ENCODE measurements around the gene HSD17B1. TPM values are rescaled to one million over a fixed set of nuclear protein-coding genes. Genes with fewer than 3 reads are reported as not detected.

The HSD17B1 gene
- total and polyA plus RNA-seq, 9 donors: 1.9 to 3.2 (median 2.6) TPM

- H3K9me3 ChIP-seq (replicated peaks; ENCODE audit: control insufficient read depth, low read depth, low read length): no peaks in the 10 kb centered on the region
- no peak overlapping the region for H3K27ac ChIP-seq (ENCODE audit: low read length)
- no peak overlapping the region for H3K4me3 ChIP-seq (ENCODE audit: low read length)
- H3K27me3 ChIP-seq (ENCODE audit: control insufficient read depth, insufficient read depth, low read length): no peaks in the 10 kb centered on the region
- H3K36me3 ChIP-seq (ENCODE audit: control insufficient read depth, insufficient read depth, low read length): peaks cover 9% of the 10 kb centered on the region
- peaks cover 34% of the 10 kb centered on the region for H3K4me1 ChIP-seq (ENCODE audit: control insufficient read depth, insufficient read depth, low read length)
- DNase-seq: no peak
- WGBS (ENCODE audit: insufficient coverage): 93% methylated on average over 5 of the region's 6 CpGs
Observed at GRCh38 chr17:42559075-42559474, 6.4 kb downstream of the HSD17B1 start.

GRCh38 chr17:42560246-42560645 is 7.5 kb downstream of the HSD17B1 start:
- peaks cover 29% of the 10 kb centered on the region for H3K4me1 ChIP-seq (ENCODE audit: control insufficient read depth, insufficient read depth, low read length)
- no peaks in the 10 kb centered on the region for H3K27me3 ChIP-seq (ENCODE audit: control insufficient read depth, insufficient read depth, low read length)
- no peak for DNase-seq
- no peak overlapping the region for H3K4me3 ChIP-seq (ENCODE audit: low read length)
- H3K9me3 ChIP-seq (replicated peaks; ENCODE audit: control insufficient read depth, low read depth, low read length): no peaks in the 10 kb centered on the region
- WGBS (ENCODE audit: insufficient coverage): no CpG with 5 or more reads among the region's 3 CpGs
- H3K27ac ChIP-seq (ENCODE audit: low read length): no peak overlapping the region
- H3K36me3 ChIP-seq (ENCODE audit: control insufficient read depth, insufficient read depth, low read length): peaks cover 21% of the 10 kb centered on the region

GRCh38 chr17:42561897-42562387 is 9.2 kb downstream of the HSD17B1 start, which contains the start of gene COASY:
Gene COASY (plus strand): TSS chr17:42562148. CDS start chr17:42562623, 475 bp downstream.
- no peaks in the 10 kb centered on the region for H3K9me3 ChIP-seq (replicated peaks; ENCODE audit: control insufficient read depth, low read depth, low read length)
- 0% methylated on average over 26 of the region's 26 CpGs for WGBS (ENCODE audit: insufficient coverage)
- DNase-seq: peak; percentile 99
- H3K4me1 ChIP-seq (ENCODE audit: control insufficient read depth, insufficient read depth, low read length): peaks cover 34% of the 10 kb centered on the region
- H3K36me3 ChIP-seq (ENCODE audit: control insufficient read depth, insufficient read depth, low read length): peaks cover 34% of the 10 kb centered on the region
- peak within 1 kb of the TSS; percentile 95 for H3K4me3 ChIP-seq (ENCODE audit: low read length)
- no peaks in the 10 kb centered on the region for H3K27me3 ChIP-seq (ENCODE audit: control insufficient read depth, insufficient read depth, low read length)
- H3K27ac ChIP-seq (ENCODE audit: low read length): peak within 1 kb of the TSS; percentile 96

- Histone ChIP-seq H3K27me3 (ENCODE audit: control insufficient read depth, insufficient read depth, low read length) (no peaks in the 10 kb centered on the region), H3K36me3 (ENCODE audit: control insufficient read depth, insufficient read depth, low read length) (peaks cover 34% of the 10 kb centered on the region), H3K9me3 (replicated peaks; ENCODE audit: control insufficient read depth, low read depth, low read length) (no peaks in the 10 kb centered on the region), H3K4me1 (ENCODE audit: control insufficient read depth, insufficient read depth, low read length) (peaks cover 36% of the 10 kb centered on the region), H3K27ac (ENCODE audit: low read length) (peak overlapping the region; percentile 96), H3K4me3 (ENCODE audit: low read length) (peak overlapping the region; percentile 95)
- DNase-seq: no peak
- WGBS (ENCODE audit: insufficient coverage): 6% methylated on average over 38 of the region's 48 CpGs
Observed at GRCh38 chr17:42562388-42563142, 9.8 kb downstream of the HSD17B1 start.

GRCh38 chr17:42563143-42563509 is 10.4 kb downstream of the HSD17B1 start:
- peaks cover 40% of the 10 kb centered on the region for H3K4me1 ChIP-seq (ENCODE audit: control insufficient read depth, insufficient read depth, low read length)
- no peaks in the 10 kb centered on the region for H3K9me3 ChIP-seq (replicated peaks; ENCODE audit: control insufficient read depth, low read depth, low read length)
- H3K36me3 ChIP-seq (ENCODE audit: control insufficient read depth, insufficient read depth, low read length): peaks cover 34% of the 10 kb centered on the region
- H3K27ac ChIP-seq (ENCODE audit: low read length): peak overlapping the region; percentile 96
- no peaks in the 10 kb centered on the region for H3K27me3 ChIP-seq (ENCODE audit: control insufficient read depth, insufficient read depth, low read length)
- 80% methylated on average over 12 of the region's 14 CpGs for WGBS (ENCODE audit: insufficient coverage)
- peak overlapping the region; percentile 95 for H3K4me3 ChIP-seq (ENCODE audit: low read length)
- DNase-seq: no peak

GRCh38 chr17:42563543-42563942 is 10.8 kb downstream of the HSD17B1 start:
- peaks cover 38% of the 10 kb centered on the region for H3K36me3 ChIP-seq (ENCODE audit: control insufficient read depth, insufficient read depth, low read length)
- H3K4me1 ChIP-seq (ENCODE audit: control insufficient read depth, insufficient read depth, low read length): peaks cover 44% of the 10 kb centered on the region
- 69% methylated on average over 1 of the region's 1 CpG for WGBS (ENCODE audit: insufficient coverage)
- H3K4me3 ChIP-seq (ENCODE audit: low read length): no peak overlapping the region
- no peaks in the 10 kb centered on the region for H3K27me3 ChIP-seq (ENCODE audit: control insufficient read depth, insufficient read depth, low read length)
- no peaks in the 10 kb centered on the region for H3K9me3 ChIP-seq (replicated peaks; ENCODE audit: control insufficient read depth, low read depth, low read length)
- DNase-seq: no peak
- no peak overlapping the region for H3K27ac ChIP-seq (ENCODE audit: low read length)

- Histone ChIP-seq H3K9me3 (replicated peaks; ENCODE audit: control insufficient read depth, low read depth, low read length) (no peaks in the 10 kb centered on the region), H3K4me3 (ENCODE audit: low read length) (no peak overlapping the region), H3K4me1 (ENCODE audit: control insufficient read depth, insufficient read depth, low read length) (peaks cover 44% of the 10 kb centered on the region), H3K27ac (ENCODE audit: low read length) (no peak overlapping the region), H3K27me3 (ENCODE audit: control insufficient read depth, insufficient read depth, low read length) (no peaks in the 10 kb centered on the region), H3K36me3 (ENCODE audit: control insufficient read depth, insufficient read depth, low read length) (peaks cover 42% of the 10 kb centered on the region)
- WGBS (ENCODE audit: insufficient coverage): 75% methylated on average over 4 of the region's 9 CpGs
- no peak for DNase-seq
Observed at GRCh38 chr17:42563950-42564349, 11.2 kb downstream of the HSD17B1 start.

- H3K9me3 ChIP-seq (replicated peaks; ENCODE audit: control insufficient read depth, low read depth, low read length): no peaks in the 10 kb centered on the region
- DNase-seq: no peak
- H3K36me3 ChIP-seq (ENCODE audit: control insufficient read depth, insufficient read depth, low read length): peaks cover 52% of the 10 kb centered on the region
- no peak overlapping the region for H3K4me3 ChIP-seq (ENCODE audit: low read length)
- no peaks in the 10 kb centered on the region for H3K27me3 ChIP-seq (ENCODE audit: control insufficient read depth, insufficient read depth, low read length)
- peaks cover 44% of the 10 kb centered on the region for H3K4me1 ChIP-seq (ENCODE audit: control insufficient read depth, insufficient read depth, low read length)
- whole genome bisulfite sequencing (ENCODE audit: insufficient coverage): 86% methylated on average over 5 of the region's 15 CpGs
- no peak overlapping the region for H3K27ac ChIP-seq (ENCODE audit: low read length)
Observed at GRCh38 chr17:42564815-42565522, 12.2 kb downstream of the HSD17B1 start.

GRCh38 chr17:42565523-42566214 is 12.9 kb downstream of the HSD17B1 start:
- no peaks in the 10 kb centered on the region for H3K27me3 ChIP-seq (ENCODE audit: control insufficient read depth, insufficient read depth, low read length)
- H3K9me3 ChIP-seq (replicated peaks; ENCODE audit: control insufficient read depth, low read depth, low read length): no peaks in the 10 kb centered on the region
- peaks cover 58% of the 10 kb centered on the region for H3K36me3 ChIP-seq (ENCODE audit: control insufficient read depth, insufficient read depth, low read length)
- no peak for DNase-seq
- H3K4me1 ChIP-seq (ENCODE audit: control insufficient read depth, insufficient read depth, low read length): peaks cover 44% of the 10 kb centered on the region
- H3K4me3 ChIP-seq (ENCODE audit: low read length): no peak overlapping the region
- no peak overlapping the region for H3K27ac ChIP-seq (ENCODE audit: low read length)
- WGBS (ENCODE audit: insufficient coverage): 91% methylated on average over 11 of the region's 16 CpGs

All from muscle of leg (tissue), 11 donors.